ENCODE results near the gene SIX1. TPM values are rescaled to one million over a fixed set of nuclear protein-coding genes. Genes with fewer than 3 reads are reported as not detected.

Gene SIX1
- total RNA-seq, 1 experiment from 2014 or later = 0.59 TPM

GRCh38 chr14:60677701-60678100 is 28.4 kb upstream of the SIX1 start:
- H3K4me1 Mint-ChIP-seq = peaks cover 40% of the 10 kb centered on the region
- no peak overlapping the region for H3K27ac Mint-ChIP-seq
- DNase-seq (ENCODE audit: low spot score) (no peak), ATAC-seq (no peak)
- peaks cover 6% of the 10 kb centered on the region for H3K9me3 Mint-ChIP-seq
- POLR2A ChIA-PET = no interaction called here
- TF ChIP-seq HMGXB4 (CRISPR knock-in tag; IDR thresholded peaks at IDR 0.05) (no peak), NR1H2 (CRISPR knock-in tag; IDR thresholded peaks at IDR 0.05) (no peak), OVOL2 (CRISPR knock-in tag; IDR thresholded peaks at IDR 0.05; ENCODE audit: borderline replicate concordance) (no peak)
- TF ChIP-seq, protein P1, sequence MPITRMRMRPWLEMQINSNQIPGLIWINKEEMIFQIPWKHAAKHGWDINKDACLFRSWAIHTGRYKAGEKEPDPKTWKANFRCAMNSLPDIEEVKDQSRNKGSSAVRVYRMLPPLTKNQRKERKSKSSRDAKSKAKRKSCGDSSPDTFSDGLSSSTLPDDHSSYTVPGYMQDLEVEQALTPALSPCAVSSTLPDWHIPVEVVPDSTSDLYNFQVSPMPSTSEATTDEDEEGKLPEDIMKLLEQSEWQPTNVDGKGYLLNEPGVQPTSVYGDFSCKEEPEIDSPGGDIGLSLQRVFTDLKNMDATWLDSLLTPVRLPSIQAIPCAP (CRISPR knock-in tag; IDR thresholded peaks at IDR 0.05) = no peak
- TF ChIP-seq, protein P2, sequence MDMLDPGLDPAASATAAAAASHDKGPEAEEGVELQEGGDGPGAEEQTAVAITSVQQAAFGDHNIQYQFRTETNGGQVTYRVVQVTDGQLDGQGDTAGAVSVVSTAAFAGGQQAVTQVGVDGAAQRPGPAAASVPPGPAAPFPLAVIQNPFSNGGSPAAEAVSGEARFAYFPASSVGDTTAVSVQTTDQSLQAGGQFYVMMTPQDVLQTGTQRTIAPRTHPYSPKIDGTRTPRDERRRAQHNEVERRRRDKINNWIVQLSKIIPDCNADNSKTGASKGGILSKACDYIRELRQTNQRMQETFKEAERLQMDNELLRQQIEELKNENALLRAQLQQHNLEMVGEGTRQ (CRISPR knock-in tag; IDR thresholded peaks at IDR 0.05) = no peak
- TF ChIP-seq, protein P3, sequence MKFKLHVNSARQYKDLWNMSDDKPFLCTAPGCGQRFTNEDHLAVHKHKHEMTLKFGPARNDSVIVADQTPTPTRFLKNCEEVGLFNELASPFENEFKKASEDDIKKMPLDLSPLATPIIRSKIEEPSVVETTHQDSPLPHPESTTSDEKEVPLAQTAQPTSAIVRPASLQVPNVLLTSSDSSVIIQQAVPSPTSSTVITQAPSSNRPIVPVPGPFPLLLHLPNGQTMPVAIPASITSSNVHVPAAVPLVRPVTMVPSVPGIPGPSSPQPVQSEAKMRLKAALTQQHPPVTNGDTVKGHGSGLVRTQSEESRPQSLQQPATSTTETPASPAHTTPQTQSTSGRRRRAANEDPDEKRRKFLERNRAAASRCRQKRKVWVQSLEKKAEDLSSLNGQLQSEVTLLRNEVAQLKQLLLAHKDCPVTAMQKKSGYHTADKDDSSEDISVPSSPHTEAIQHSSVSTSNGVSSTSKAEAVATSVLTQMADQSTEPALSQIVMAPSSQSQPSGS (CRISPR knock-in tag; IDR thresholded peaks at IDR 0.05; ENCODE audit: borderline replicate concordance, low read depth) = no peak
- H3K36me3 Mint-ChIP-seq = no peaks in the 10 kb centered on the region
- CTCF ChIA-PET = no interaction called here
- H3K27me3 Mint-ChIP-seq (ENCODE audit: low read depth) = no peaks in the 10 kb centered on the region; the same call in 1 of the 2 replicates
- H3K4me3 Mint-ChIP-seq = no peak overlapping the region

- Mint-ChIP-seq H3K27me3 (ENCODE audit: low read depth) (no peaks in the 10 kb centered on the region), H3K4me1 (peaks cover 2% of the 10 kb centered on the region), H3K36me3 (no peaks in the 10 kb centered on the region), H3K4me3 (no peak overlapping the region), H3K27ac (no peak overlapping the region), H3K9me3 (peaks cover 16% of the 10 kb centered on the region)
- ChIA-PET CTCF (no interaction called here), POLR2A (no interaction called here)
- DNase-seq (ENCODE audit: low spot score) = no peak
- no peak for ATAC-seq
- TF ChIP-seq IRF2 (CRISPR knock-in tag; IDR thresholded peaks at IDR 0.05; ENCODE audit: borderline replicate concordance, low read depth) (no peak), NR1H2 (CRISPR knock-in tag; IDR thresholded peaks at IDR 0.05) (no peak), HMGA2 (CRISPR knock-in tag; IDR thresholded peaks at IDR 0.05) (no peak), NFE2L1 (CRISPR knock-in tag; IDR thresholded peaks at IDR 0.05) (no peak), ZNF121 (CRISPR knock-in tag; IDR thresholded peaks at IDR 0.05) (no peak), OVOL2 (CRISPR knock-in tag; IDR thresholded peaks at IDR 0.05; ENCODE audit: borderline replicate concordance) (no peak), PRDM15 (CRISPR knock-in tag; IDR thresholded peaks at IDR 0.05) (no peak), FOXK1 (CRISPR knock-in tag; IDR thresholded peaks at IDR 0.05) (no peak), MLX (CRISPR knock-in tag; IDR thresholded peaks at IDR 0.05) (no peak), KAT7 (CRISPR knock-in tag; IDR thresholded peaks at IDR 0.05; ENCODE audit: borderline replicate concordance) (no peak)
- TF ChIP-seq, protein P4, sequence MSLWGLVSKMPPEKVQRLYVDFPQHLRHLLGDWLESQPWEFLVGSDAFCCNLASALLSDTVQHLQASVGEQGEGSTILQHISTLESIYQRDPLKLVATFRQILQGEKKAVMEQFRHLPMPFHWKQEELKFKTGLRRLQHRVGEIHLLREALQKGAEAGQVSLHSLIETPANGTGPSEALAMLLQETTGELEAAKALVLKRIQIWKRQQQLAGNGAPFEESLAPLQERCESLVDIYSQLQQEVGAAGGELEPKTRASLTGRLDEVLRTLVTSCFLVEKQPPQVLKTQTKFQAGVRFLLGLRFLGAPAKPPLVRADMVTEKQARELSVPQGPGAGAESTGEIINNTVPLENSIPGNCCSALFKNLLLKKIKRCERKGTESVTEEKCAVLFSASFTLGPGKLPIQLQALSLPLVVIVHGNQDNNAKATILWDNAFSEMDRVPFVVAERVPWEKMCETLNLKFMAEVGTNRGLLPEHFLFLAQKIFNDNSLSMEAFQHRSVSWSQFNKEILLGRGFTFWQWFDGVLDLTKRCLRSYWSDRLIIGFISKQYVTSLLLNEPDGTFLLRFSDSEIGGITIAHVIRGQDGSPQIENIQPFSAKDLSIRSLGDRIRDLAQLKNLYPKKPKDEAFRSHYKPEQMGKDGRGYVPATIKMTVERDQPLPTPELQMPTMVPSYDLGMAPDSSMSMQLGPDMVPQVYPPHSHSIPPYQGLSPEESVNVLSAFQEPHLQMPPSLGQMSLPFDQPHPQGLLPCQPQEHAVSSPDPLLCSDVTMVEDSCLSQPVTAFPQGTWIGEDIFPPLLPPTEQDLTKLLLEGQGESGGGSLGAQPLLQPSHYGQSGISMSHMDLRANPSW (CRISPR knock-in tag; conservative IDR thresholded peaks at IDR 0.05; ENCODE audit: low read depth) = no peak
- TF ChIP-seq, protein P3 (CRISPR knock-in tag; IDR thresholded peaks at IDR 0.05; ENCODE audit: borderline replicate concordance, low read depth) = no peak
- TF ChIP-seq, protein P1 (CRISPR knock-in tag; IDR thresholded peaks at IDR 0.05) = no peak
- TF ChIP-seq, protein P5, sequence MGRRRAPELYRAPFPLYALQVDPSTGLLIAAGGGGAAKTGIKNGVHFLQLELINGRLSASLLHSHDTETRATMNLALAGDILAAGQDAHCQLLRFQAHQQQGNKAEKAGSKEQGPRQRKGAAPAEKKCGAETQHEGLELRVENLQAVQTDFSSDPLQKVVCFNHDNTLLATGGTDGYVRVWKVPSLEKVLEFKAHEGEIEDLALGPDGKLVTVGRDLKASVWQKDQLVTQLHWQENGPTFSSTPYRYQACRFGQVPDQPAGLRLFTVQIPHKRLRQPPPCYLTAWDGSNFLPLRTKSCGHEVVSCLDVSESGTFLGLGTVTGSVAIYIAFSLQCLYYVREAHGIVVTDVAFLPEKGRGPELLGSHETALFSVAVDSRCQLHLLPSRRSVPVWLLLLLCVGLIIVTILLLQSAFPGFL (CRISPR knock-in tag; IDR thresholded peaks at IDR 0.05; ENCODE audit: borderline replicate concordance) = no peak
These were observed 21.7 kb upstream of the SIX1 start for GRCh38 chr14:60670989-60671388.

Measured in WTC11 (cell line).